HFFc6 (cell line): ENCODE data around the gene SP140. TPM values are rescaled to one million over a fixed set of nuclear protein-coding genes. Genes with fewer than 3 reads are reported as not detected.

Source experiments
- DNase-seq: peaks from one replicate; pipeline ENCODE4 v3.0.0-alpha.2; 2018
- H3K27ac Mint-ChIP-seq: 2 replicates; pipeline ENCODE4 v1.8.0; 2020; ENCODE audit warnings: mild to moderate bottlenecking, mixed read lengths
- H3K27me3 Mint-ChIP-seq: 2 replicates; pipeline ENCODE4 v1.8.0; 2021; ENCODE audit warnings: mild to moderate bottlenecking, moderate library complexity, mixed read lengths; ENCODE audit not compliant: insufficient read depth
- H3K36me3 Mint-ChIP-seq: 2 replicates; pipeline ENCODE4 v1.8.0; 2021; ENCODE audit warnings: low read depth, mixed read lengths
- H3K4me1 Mint-ChIP-seq: 2 replicates; pipeline ENCODE4 v1.8.0; 2020; ENCODE audit warnings: low read depth, mixed read lengths
- H3K4me3 Mint-ChIP-seq: 2 replicates; pipeline ENCODE4 v1.8.0; 2020; ENCODE audit warnings: mild to moderate bottlenecking, moderate library complexity, mixed read lengths
- H3K9me3 Mint-ChIP-seq: 2 replicates; pipeline ENCODE4 v1.8.0; 2020; ENCODE audit warnings: mild to moderate bottlenecking, mixed read lengths
- CTCF ChIP-seq: fragments of 200-600 bp; sonication (generic); IDR thresholded peaks from 2 replicates; pipeline ENCODE4 v1.5.0; 2021; ENCODE audit warnings: antibody characterized with exemption, mild to moderate bottlenecking
- total RNA-seq, 6 experiments: library from RNA; stranded (reverse); fragmentation: NEBNext Ultra II Directional; extraction: Animal tissue kit (Norgen Biotek cat#: 25700); gene quantifications; 2 replicates in 1 of 6; 3 replicates in 5 of 6; pipeline ENCODE4 v1.2.3, GENCODE V29; 2021

Gene SP140
- total RNA-seq, 6 experiments from 2014 or later: 0.12 to 1.6 (median 0.69) TPM

- H3K4me1 Mint-ChIP-seq: no peaks in the 10 kb centered on the region
- DNase-seq: no peak
- H3K27me3 Mint-ChIP-seq: peaks cover 2% of the 10 kb centered on the region; the same call in 1 of the 2 replicates
- no peak overlapping the region for H3K4me3 Mint-ChIP-seq
- no peak for TF ChIP-seq CTCF
- H3K9me3 Mint-ChIP-seq: no peaks in the 10 kb centered on the region
- peaks cover 26% of the 10 kb centered on the region for H3K36me3 Mint-ChIP-seq
- H3K27ac Mint-ChIP-seq: no peak overlapping the region
Measured at GRCh38 chr2:230184727-230185578, 40.6 kb upstream of the SP140 start.

DNA sequence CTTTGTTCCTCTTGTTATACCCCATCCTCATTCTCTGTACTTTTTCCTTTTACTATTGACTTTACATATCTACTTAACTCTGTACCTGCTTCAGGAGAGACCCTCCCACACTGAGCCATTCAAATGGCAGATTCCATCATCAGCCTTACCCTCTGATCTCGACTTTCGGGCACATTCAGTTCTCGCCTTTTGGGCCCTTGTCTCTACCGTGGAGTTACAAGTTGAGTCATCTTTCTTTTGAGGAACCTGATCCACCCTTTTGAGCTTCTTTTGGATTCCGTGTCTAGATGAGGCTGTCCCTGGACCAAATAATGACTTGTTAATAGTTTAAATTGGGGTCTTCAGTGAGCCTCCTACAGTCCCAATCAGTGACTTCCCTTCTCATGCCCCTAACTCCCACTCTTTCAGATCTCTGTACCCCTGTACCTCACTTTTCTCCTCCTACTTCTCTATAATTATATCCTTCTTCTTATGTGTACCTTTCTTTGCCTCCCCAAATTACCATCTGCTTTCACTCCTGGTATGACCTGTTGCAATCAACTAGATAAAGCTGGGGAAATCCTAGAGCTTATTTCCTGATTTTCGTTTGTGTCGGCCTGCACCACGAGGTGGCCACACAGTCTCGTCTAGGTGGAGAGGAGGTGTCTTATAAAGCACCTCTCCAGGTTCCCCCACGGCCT, 23.0 kb upstream of the SP140 start:
- TF ChIP-seq CTCF: no peak
- Mint-ChIP-seq H3K4me3 (no peak overlapping the region), H3K36me3 (peaks cover 23% of the 10 kb centered on the region), H3K27me3 (no peaks in the 10 kb centered on the region; the same call in none of the 2 replicates), H3K4me1 (no peaks in the 10 kb centered on the region), H3K27ac (no peak overlapping the region), H3K9me3 (no peaks in the 10 kb centered on the region)
- DNase-seq: no peak

DNA sequence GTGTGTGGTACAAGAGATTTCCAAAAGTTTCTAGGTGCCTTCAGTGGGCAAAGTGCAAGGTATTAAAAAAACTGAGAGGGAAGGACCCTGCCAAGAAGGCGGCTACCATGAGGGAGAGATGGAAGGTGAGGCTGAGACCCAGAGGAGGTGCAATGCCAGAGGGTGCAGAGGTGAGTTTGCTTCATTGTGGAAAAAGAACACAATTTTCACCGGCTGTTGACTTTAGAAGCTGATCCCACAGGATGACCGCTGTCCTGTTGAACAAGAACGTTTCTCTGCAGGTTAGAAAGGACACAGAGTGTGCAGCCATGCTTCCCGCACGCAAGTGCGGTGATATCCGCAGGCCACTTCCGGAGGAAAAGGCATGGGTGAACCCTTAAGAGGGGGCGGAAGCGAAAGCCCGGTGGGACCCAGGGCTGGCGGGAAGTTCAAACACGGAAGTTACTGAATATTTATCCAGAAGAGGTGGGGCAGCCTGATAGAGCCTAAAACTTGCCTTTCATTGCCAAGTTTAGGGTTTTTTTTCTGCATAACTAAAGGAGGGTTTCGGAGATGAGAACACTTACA, 22.3 kb upstream of the SP140 start:
- no peaks in the 10 kb centered on the region; the same call in none of the 2 replicates for H3K27me3 Mint-ChIP-seq
- H3K4me1 Mint-ChIP-seq: no peaks in the 10 kb centered on the region
- H3K4me3 Mint-ChIP-seq: no peak overlapping the region
- H3K27ac Mint-ChIP-seq: no peak overlapping the region
- peaks cover 23% of the 10 kb centered on the region for H3K36me3 Mint-ChIP-seq
- no peak for TF ChIP-seq CTCF
- no peaks in the 10 kb centered on the region for H3K9me3 Mint-ChIP-seq
- DNase-seq: no peak

- H3K36me3 Mint-ChIP-seq: peaks cover 23% of the 10 kb centered on the region
- no peaks in the 10 kb centered on the region for H3K4me1 Mint-ChIP-seq
- no peak overlapping the region for H3K4me3 Mint-ChIP-seq
- H3K27me3 Mint-ChIP-seq: no peaks in the 10 kb centered on the region; the same call in none of the 2 replicates
- no peak for TF ChIP-seq CTCF
- no peaks in the 10 kb centered on the region for H3K9me3 Mint-ChIP-seq
- no peak overlapping the region for H3K27ac Mint-ChIP-seq
- no peak for DNase-seq
Measured at GRCh38 chr2:230205034-230205433, 20.5 kb upstream of the SP140 start.

- Mint-ChIP-seq H3K27me3 (no peaks in the 10 kb centered on the region; the same call in none of the 2 replicates), H3K27ac (no peak overlapping the region), H3K9me3 (no peaks in the 10 kb centered on the region), H3K4me3 (no peak overlapping the region), H3K36me3 (peaks cover 23% of the 10 kb centered on the region), H3K4me1 (no peaks in the 10 kb centered on the region)
- no peak for TF ChIP-seq CTCF
- DNase-seq: no peak
Measured at GRCh38 chr2:230205721-230206120, 19.8 kb upstream of the SP140 start.
